Activated naive CD4-positive, alpha-beta T cell treated with Interleukin-2 at 50 U/mL for 16 hours (primary cell): ENCODE data around the gene ANKRD66.
"Not testable (repeated sequence)": the region's sequence is repeated elsewhere in the genome, so short reads cannot be mapped to it uniquely, and the experiment has no call there.

Source experiments
- DNase-seq: peaks from one replicate; pipeline ENCODE4 v3.0.0-alpha.2; 2020

Gene ANKRD66

DNA sequence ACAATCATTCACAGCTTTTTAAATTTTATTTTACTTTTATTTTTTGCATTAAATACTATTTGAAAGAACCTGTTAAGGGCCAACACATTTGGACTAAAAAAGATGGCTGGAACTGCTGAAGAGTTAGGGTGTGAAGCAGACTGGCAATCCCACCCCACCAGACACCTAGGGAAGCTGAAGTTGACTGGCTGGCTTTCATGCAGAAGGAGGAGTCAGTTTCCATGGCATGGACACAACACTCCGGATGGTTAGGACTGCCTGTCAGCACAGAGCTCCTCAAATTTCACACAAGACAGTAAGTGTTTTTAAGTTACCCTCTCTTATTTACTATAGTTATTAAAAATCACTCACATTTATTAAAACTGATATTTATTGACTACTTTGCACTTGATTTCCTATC is at the start of gene ANKRD66:
Gene ANKRD66 (plus strand): TSS at position 238 of the 400 bp plus-strand sequence. CDS start 5,016 bp downstream, outside the sequence.
- no peak for DNase-seq

DNA sequence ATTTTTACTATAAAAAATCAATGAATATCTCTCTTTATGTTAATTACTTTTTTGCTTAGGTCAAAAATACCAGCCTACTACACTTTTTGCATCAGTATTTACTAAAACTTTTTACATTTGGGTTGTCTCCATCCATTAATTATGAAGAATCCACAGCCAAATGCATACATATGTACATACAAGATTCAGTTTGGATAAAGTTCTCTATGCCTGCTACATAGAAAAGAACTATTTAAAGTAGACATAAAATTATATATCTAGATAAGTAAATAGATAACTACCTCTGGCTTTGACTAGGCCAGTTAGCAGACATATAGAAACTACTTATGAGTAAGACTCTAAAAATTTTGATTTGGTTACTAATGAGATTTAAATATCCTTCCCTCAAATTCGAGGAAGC is 46.8 kb upstream of the ANKRD66 start:
- no peak for DNase-seq

DNA sequence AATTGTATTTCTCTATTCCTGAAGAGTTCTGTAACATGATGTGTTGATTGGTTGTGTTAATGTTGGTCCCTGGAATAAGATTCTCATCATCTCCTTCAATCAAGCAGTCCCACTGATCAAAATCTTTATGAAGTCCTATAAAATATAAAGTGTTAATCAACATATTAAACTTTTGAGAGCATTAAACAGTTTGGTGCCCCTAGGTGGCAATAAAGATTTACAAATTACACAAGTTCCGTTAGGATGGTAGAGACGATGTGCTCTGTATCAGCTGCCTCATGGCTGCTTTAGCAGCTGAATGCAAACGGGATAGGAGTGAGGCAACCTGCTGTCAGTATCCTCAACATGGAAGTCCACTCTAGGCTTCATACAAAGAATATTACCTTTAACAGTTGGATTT is 42.2 kb upstream of the ANKRD66 start:
- DNase-seq, result no peak

DNA sequence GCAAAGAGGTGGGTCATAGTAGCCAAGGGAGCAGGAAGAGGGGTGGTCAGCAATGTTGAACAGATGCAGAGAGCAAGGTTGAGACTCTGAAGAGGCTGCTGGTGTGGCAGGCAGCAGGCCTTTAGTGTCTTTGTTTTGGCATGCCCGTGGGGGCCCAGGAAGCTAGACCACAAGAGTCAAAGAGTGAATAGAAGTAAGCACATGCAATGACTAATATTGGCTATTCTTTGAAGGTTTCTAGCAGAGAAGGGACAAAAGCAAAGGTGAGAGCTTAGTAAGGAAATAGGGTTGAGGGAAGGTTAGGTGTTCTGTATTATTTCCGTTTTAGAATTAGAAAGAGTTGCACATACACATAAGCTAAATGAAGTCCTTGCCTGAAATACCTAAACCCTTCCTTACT is 40.3 kb upstream of the ANKRD66 start:
- DNase-seq, result no peak

- DNase-seq, result no peak
These were observed 35.2 kb upstream of the ANKRD66 start for GRCh38 chr6:46711491-46711890.

DNA sequence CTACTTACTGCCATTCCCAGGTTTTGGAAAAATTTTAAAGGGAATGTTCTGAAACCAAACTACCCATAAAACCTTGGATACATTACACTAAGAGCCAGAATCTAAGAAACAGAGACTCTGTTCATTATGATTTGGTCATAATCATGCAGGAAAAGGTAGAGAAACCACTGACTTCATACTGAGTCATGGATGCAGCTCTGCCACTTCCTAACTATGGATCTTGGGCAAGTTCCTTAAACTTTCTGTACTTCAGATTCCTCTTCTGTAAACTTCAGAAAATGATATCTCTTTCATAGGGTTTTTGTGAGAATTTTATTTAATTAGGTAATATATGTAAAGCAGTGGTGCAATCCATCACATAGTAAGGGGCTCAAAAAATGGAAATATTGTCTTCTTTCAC is 31.6 kb upstream of the ANKRD66 start:
- no peak for DNase-seq

GRCh38 chr6:46719099-46719498 is 27.6 kb upstream of the ANKRD66 start:
- no peak for DNase-seq

DNA sequence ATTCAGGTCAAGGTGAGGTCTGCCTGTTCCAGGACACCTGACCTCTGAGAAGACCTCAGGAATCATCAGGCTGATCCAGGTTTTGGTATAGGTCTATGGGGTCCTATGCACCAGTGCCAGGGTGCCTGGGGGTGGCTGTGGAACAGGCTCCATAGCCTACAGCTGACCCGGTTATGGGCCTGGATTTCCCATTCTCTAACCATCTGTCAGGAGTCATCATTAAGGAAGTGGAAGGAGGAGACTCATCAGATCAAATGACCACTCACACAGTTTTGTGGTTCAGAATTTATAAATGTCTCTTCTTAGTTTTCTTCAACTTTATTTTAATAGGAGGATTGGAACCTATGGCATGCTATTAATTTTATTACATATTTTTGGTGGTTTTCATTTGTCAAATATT is 26.3 kb upstream of the ANKRD66 start:
- DNase-seq, result no peak

DNA sequence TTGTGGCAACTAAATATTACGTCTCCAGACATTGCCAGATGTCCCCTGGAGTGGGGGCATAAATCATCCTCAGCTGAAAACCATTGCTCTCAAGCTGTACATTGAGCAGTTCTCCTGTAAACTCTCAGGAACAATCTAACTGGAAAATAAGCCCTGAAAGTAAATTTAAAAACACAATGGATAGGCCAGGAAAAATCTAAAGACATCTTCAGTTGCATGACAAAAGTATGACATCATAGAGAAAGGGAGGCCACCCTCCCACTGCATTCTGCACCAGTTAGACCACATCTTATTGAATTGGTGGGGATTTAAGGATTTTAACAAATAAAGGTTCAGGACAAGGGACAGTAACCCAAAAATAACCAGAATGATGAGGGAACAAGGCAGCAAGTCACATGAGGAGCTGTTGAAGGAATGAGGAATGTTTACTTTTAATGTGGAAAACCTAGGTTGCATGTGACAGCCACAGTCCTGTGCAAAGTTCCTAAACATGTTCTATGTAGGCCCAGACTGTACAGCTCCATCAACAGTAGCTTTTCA is 16.9 kb upstream of the ANKRD66 start:
- no peak for DNase-seq

GRCh38 chr6:46730921-46731461 is 15.7 kb upstream of the ANKRD66 start:
- DNase-seq, result no peak

GRCh38 chr6:46733341-46733801 is 13.4 kb upstream of the ANKRD66 start:
- no peak for DNase-seq

DNA sequence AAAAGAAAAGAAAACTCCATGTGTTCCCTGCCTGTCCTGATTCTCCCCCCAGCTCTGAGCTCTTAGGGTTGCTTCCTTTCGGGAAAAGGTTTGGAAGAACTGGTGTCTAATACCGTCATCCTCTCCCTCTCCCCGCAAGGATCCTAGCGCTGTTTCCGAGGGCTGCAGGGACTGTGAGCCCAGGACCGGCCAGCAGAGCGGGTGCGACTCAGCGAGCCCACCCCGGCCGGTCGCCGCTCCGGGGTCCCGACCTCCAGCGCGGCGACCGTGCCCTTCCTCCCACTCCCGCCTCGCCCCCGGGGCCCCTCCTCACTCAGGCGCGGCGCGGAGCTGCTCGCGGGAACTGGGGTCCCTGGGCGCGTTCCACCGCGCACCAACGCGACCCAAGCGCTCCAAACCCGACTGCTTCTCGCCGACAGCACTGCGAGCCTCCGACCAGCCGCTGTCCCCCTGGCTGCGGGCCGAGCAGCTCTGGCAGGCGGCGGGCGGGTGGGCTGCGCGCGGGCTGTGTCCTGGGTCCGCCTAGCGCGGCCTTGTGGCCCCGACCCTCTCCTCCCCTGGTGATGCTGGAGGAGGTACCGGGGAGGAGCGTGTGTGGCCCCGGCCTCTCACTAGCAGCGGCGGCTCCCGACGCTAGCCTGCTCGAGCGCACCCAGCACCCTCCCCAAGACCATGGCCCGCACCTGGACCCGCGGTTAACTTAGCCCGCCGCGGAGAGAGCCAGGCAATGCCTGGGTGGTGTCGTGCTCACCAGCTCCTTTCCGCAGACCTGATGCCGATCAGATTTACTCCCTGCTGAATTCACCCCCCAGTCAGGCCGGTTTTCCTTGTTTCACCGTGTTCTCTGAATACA is 11.6 kb upstream of the ANKRD66 start, which contains the start of gene PLA2G7:
Gene PLA2G7 (minus strand): TSS at position 509 of the 853 bp plus-strand sequence. CDS start 12,484 bp downstream, outside the sequence.
- DNase-seq, result no peak

- no peak for DNase-seq
These were observed 11.1 kb upstream of the ANKRD66 start for GRCh38 chr6:46735720-46736031.

GRCh38 chr6:46736906-46737305 is 9.8 kb upstream of the ANKRD66 start:
- DNase-seq, result no peak

GRCh38 chr6:46741482-46741881 is 5.3 kb upstream of the ANKRD66 start:
- DNase-seq, result no peak

DNA sequence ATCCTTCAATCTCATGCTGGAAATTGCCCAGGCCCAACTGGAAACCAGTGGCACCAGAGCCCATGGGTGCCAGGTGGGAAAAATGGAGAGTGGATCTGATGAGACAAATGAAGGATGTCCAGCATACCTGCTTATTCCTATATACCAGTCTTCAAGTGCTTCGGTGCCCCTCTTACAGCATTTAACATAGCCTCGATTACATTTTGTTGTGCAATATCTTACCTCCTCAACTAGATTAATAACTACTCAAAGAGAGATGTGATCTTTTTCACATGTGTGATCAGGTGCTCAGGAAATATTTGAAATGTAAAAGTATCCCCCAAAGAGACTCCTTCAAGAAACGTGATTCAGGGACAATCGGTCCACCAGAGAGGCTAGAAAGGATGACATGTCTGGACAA is 4.8 kb upstream of the ANKRD66 start:
- DNase-seq, result no peak

- DNase-seq, result no peak
These were observed 3.1 kb upstream of the ANKRD66 start for GRCh38 chr6:46743425-46744158.

- DNase-seq, result not testable (repeated sequence)
These were observed 2.5 kb upstream of the ANKRD66 start for GRCh38 chr6:46744159-46744725.

DNA sequence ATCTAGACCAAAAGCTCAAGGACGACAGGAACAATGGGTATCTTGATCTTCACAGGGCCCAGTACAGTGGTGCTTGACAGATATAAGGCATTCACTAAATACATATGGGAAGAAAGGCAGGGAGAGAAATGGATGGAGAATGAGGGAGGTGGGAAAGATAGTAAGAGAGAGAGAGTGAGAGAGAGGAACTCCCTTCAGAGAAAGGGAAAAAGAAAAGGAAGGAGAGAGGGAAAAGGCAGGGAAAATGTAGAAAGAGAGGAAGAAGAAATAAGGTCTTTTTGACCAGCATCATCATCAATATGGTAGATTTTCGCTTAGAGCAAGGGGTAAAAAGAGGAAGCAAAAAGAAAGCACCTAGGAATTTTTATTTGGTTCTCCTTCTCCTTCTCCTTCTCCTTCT is 760 bp upstream of the ANKRD66 start:
- DNase-seq, result no peak

DNA sequence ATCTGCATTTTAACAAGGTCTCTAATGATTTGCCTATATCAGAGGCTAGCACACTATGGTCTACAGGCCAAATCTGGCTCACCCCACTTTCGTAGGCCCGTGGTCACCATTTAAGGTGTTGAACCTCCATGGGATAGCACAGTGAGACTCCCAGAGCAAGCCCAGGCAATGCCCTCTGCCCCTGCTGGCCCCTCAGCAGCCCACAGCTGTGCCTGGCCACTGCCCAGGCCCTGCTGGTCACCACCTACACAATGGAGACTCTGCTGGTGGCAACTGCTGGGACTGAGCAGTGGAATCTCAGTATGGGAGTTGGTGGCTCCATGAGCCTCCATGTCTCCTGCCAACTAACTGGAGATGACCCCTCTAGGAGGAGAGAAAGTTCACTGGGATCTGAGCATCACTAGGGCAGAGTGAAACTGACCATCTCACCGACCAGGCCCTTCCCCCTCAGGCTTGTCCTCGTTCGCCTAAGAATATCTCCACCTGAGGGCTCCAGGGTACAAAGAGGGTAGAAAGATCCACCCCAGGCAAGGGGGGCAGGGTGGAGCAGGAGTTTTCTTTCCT is 2.3 kb downstream of the ANKRD66 start:
- DNase-seq, result no peak

- DNase-seq, result no peak
These were observed 3.0 kb downstream of the ANKRD66 start for GRCh38 chr6:46749731-46750130.

DNA sequence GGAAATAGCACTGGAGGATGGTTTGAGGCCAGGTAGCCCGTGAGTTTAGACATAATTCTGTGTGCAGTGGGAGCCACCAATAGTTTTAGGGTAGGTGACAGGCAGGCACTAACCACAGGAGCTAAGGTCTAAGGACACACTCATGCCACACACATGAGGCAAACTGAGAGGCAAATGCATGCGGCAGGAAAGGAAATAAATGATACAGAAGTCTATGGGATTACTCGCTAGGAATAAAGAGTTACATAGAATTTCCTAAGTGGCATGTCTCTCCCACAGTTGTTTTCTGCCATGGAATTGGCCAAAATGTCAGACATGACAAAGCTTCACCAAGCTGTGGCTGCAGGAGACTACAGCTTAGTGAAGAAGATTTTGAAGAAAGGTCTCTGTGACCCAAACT is 4.9 kb downstream of the ANKRD66 start:
- no peak for DNase-seq

DNA sequence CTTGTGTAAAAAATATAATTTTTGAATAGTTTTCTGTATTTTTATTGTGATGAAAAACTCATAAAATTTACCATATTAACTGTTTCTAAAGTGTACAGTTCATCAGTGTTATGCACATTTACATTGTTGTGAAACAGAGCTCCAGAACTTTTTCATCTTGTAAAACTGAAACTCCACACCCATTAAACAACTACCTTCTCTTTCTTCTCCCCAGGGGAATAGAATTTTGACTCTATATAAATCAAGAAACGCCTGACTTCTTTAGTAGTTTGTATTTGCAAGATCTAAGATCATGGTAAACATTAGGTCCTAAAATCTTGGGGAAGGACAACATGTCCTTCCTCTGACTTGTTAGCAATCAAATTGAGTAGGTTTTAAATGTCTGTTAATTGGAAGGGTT is 9.1 kb downstream of the ANKRD66 start:
- DNase-seq, result no peak
